ENCODE data around the gene PTX3.

DNA sequence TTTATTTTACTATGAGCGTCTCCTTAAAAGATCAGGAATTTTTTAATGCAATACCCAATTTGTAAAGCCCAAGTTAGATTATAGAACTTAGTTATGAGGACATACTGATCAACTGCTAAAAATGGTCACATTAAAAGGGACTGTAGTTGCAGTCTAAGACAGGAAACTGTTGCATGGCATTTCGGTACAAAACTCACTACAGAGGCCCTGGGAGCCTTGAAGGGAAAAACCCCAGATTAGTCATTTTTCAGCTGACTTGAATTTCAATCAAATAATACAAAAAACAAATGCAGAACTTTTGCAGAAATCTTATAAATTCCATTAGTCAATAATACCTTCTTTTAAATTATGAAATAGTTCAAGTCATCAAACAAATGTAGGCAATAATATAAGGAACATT lies 6.9 kb upstream of the PTX3 start:
- TF ChIP-seq ZFX (IDR thresholded peaks at IDR 0.05) = no peak
- TF ChIP-seq, protein P1, sequence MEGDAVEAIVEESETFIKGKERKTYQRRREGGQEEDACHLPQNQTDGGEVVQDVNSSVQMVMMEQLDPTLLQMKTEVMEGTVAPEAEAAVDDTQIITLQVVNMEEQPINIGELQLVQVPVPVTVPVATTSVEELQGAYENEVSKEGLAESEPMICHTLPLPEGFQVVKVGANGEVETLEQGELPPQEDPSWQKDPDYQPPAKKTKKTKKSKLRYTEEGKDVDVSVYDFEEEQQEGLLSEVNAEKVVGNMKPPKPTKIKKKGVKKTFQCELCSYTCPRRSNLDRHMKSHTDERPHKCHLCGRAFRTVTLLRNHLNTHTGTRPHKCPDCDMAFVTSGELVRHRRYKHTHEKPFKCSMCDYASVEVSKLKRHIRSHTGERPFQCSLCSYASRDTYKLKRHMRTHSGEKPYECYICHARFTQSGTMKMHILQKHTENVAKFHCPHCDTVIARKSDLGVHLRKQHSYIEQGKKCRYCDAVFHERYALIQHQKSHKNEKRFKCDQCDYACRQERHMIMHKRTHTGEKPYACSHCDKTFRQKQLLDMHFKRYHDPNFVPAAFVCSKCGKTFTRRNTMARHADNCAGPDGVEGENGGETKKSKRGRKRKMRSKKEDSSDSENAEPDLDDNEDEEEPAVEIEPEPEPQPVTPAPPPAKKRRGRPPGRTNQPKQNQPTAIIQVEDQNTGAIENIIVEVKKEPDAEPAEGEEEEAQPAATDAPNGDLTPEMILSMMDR (conservative IDR thresholded peaks at IDR 0.05) = no peak

Data from C4-2B (cell line).